NCI-H1694 treated with DMSO at 0.1 percent for 48 hours (cell line): ENCODE measurements around the gene ZC3H12D.

Source experiments
- DNase-seq: peaks from one replicate; lab custom pipeline; 2025; lab: John Stamatoyannopoulos, UW

ZC3H12D gene

GRCh38 chr6:149414009-149414408 is 70.8 kb downstream of the ZC3H12D start:
- no peak for DNase-seq

GRCh38 chr6:149410557-149410956 is 74.3 kb downstream of the ZC3H12D start:
- no peak for DNase-seq

GRCh38 chr6:149409617-149410016 is 75.2 kb downstream of the ZC3H12D start:
- no peak for DNase-seq

GRCh38 chr6:149405823-149406765 is 78.7 kb downstream of the ZC3H12D start:
- no peak for DNase-seq

GRCh38 chr6:149403534-149403933 is 81.3 kb downstream of the ZC3H12D start:
- DNase-seq, result no peak

- DNase-seq, result no peak
Observed at GRCh38 chr6:149400050-149400449, 84.8 kb downstream of the ZC3H12D start, which contains the start of gene SUMO4. Gene SUMO4, plus strand, starts transcription at chr6:149400262. Its CDS starts 130 bp downstream, at chr6:149400392.

GRCh38 chr6:149397384-149397783 is 87.4 kb downstream of the ZC3H12D start:
- DNase-seq, result no peak
